ENCODE data around the gene DHCR7.
A peak's percentile ranks its signal among the peaks of the same experiment; 100 is the strongest.

The DHCR7 gene

GRCh38 chr11:71448257-71449171, at the start of gene DHCR7:
Gene DHCR7 (minus strand): TSS chr11:71448393. CDS start chr11:71444952, 3,441 bp downstream.
- in situ Hi-C loops (cut with MboI; ENCODE audit: low sequenced_read_pairs, unreplicated experiment) = no loop called here
- no peak for TF ChIP-seq CTCF (IDR thresholded peaks at IDR 0.05; ENCODE audit: borderline replicate concordance, control extremely low read depth, extremely low read depth, insufficient read depth, missing control alignments)
- peak; percentile 99 for DNase-seq (ENCODE audit: low spot score)

- DNase-seq (ENCODE audit: low spot score) = no peak
- in situ Hi-C loops (cut with MboI; ENCODE audit: low sequenced_read_pairs, unreplicated experiment) = no loop called here
- TF ChIP-seq CTCF (IDR thresholded peaks at IDR 0.05; ENCODE audit: borderline replicate concordance, control extremely low read depth, extremely low read depth, insufficient read depth, missing control alignments) = no peak
Measured at GRCh38 chr11:71496421-71496820, 48.2 kb upstream of the DHCR7 start.

- no peak for TF ChIP-seq CTCF (IDR thresholded peaks at IDR 0.05; ENCODE audit: borderline replicate concordance, control extremely low read depth, extremely low read depth, insufficient read depth, missing control alignments)
- no peak for DNase-seq (ENCODE audit: low spot score)
- in situ Hi-C loops (cut with MboI; ENCODE audit: low sequenced_read_pairs, unreplicated experiment) = no loop called here
Measured at GRCh38 chr11:71495286-71496230, 47.4 kb upstream of the DHCR7 start.

GRCh38 chr11:71491940-71492339, 43.7 kb upstream of the DHCR7 start:
- TF ChIP-seq CTCF (IDR thresholded peaks at IDR 0.05; ENCODE audit: borderline replicate concordance, control extremely low read depth, extremely low read depth, insufficient read depth, missing control alignments) = no peak
- in situ Hi-C loops (cut with MboI; ENCODE audit: low sequenced_read_pairs, unreplicated experiment) = no loop called here
- DNase-seq (ENCODE audit: low spot score) = no peak

GRCh38 chr11:71491531-71491930, 43.3 kb upstream of the DHCR7 start:
- peak; percentile 12 for DNase-seq (ENCODE audit: low spot score)
- no peak for TF ChIP-seq CTCF (IDR thresholded peaks at IDR 0.05; ENCODE audit: borderline replicate concordance, control extremely low read depth, extremely low read depth, insufficient read depth, missing control alignments)
- in situ Hi-C loops (cut with MboI; ENCODE audit: low sequenced_read_pairs, unreplicated experiment) = no loop called here

GRCh38 chr11:71490731-71491390, 42.7 kb upstream of the DHCR7 start:
- peak; percentile 17 for DNase-seq (ENCODE audit: low spot score)
- no peak for TF ChIP-seq CTCF (IDR thresholded peaks at IDR 0.05; ENCODE audit: borderline replicate concordance, control extremely low read depth, extremely low read depth, insufficient read depth, missing control alignments)
- in situ Hi-C loops (cut with MboI; ENCODE audit: low sequenced_read_pairs, unreplicated experiment) = no loop called here
